ENCODE measurements around the gene PKNOX1. TPM values are rescaled to one million over a fixed set of nuclear protein-coding genes. Genes with fewer than 3 reads are reported as not detected.
"Not testable (repeated sequence)": the region's sequence is repeated elsewhere in the genome, so short reads cannot be mapped to it uniquely, and the experiment has no call there.

Gene PKNOX1
- total RNA-seq, 1 donor from 2014 or later = 9.8 TPM

DNA sequence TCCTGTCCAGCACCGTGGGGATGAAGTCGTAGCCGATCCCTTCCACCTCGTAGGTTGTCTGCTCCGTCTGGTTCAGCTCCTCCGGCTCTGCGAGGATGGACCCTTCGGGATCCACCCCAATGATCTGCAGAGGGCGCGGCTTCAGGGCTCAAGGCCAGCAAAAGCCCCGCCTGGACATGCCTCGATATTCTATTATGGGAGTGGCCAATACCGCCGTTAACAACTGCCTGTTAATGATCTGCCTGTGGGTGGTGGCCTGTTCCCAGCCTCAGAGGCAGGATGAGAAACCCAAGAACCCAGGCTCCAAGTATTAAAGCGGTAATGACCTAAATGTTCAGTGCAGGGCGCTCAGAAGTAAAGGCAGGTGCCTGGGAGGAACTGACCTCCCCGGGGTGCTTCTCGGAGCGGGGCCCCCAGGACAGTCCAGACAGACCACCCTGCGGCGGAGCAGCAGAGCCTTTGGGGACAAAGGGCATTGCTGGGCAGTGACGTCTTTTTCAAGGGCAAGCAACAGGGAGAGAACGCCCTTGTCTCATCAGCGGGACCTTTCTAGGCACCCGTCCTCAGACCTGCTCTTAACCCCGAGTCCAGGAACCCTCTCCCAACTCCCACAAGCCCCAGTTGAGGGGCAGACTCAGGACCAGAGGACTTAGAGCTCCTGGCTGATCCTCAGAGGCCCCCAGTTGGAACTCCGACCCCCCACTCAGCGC lies 88.7 kb downstream of the PKNOX1 start:
- H3K4me3 ChIP-seq; H3K27me3 ChIP-seq; H3K9me3 ChIP-seq; H3K4me1 ChIP-seq; DNase-seq (ENCODE audit: extremely low spot score in 2 of 2); H3K27ac ChIP-seq; intact Hi-C loops (cut with DNase I); H3K36me3 ChIP-seq: not testable (repeated sequence)

DNA sequence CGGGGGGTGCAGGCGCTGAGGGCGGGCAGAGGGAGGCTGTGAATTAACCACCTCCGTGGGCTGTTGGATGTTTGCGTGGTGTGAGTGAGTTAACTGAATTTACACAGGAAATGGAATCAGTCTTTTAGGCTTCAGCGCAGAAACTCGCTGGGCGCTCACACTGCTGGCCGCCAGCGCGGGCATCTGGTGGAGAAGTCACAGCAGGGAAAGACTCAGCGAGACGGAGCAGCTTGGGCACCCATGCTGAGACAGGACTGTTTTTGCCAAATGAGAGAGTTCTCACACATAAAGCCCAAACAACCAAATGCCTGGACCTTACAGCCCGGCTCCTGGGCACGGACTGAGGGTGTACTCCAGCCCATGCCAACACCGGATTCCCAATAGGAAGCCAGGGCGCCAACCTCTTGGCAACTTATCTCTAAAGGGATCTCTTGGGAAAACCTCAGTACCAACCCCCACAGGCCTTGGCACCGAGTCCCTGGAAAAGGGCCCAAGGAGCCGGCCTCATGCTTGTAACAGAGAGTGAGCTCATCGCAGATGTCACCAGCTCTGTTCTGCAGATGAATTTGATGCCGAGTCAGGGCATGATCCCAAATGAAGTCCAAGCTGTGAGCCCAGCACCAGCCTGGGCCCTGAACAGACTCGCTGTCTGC lies 90.0 kb downstream of the PKNOX1 start:
- H3K36me3 ChIP-seq; DNase-seq (ENCODE audit: extremely low spot score in 2 of 2); H3K4me1 ChIP-seq; intact Hi-C loops (cut with DNase I); H3K27ac ChIP-seq; H3K4me3 ChIP-seq; H3K27me3 ChIP-seq; H3K9me3 ChIP-seq: not testable (repeated sequence)

DNA sequence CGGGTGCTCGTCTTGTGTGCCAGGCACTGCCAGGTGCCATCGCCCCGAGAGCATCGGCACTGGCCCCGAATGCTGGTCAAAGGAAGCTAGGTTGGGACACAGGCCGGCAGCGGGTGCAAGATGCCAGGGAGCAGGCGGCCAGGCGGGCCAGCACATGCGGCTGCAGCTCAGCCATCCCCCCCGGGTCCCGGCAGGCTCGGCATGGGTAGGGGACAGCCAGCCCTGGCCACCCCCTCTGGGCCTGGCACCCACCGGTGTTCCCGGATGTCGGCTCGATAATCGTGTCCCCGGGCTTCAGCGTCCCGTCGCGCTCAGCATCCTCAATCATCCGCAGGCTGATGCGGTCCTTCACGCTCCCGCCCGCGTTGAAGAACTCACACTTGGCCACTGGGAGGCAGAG lies 91.6 kb downstream of the PKNOX1 start:
- intact Hi-C loops (cut with DNase I); H3K9me3 ChIP-seq; DNase-seq (ENCODE audit: extremely low spot score in 2 of 2); H3K4me3 ChIP-seq; H3K4me1 ChIP-seq; H3K27me3 ChIP-seq; H3K36me3 ChIP-seq; H3K27ac ChIP-seq: not testable (repeated sequence)

DNA sequence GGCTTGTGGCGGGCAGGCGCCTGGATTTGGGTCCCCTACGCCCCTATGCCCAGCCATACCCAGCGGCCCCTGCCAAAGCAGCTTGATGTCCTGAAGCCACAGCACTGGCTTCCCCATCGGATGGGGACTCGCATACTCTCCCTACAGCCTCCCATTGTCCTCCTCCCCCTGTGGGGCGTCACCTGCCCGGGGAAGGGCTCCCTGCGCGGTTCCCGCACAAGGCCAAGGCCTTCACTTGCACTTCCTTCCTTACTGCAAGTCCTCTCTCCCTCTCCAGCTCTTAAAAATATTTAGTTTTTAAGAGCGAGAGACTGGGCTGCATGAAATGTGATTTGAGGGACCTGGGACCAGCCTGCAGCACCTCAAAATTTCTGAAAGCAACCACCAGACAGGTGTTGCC lies 92.3 kb downstream of the PKNOX1 start:
- H3K4me1 ChIP-seq; H3K4me3 ChIP-seq; H3K27me3 ChIP-seq; DNase-seq (ENCODE audit: extremely low spot score in 2 of 2); H3K27ac ChIP-seq; intact Hi-C loops (cut with DNase I); H3K36me3 ChIP-seq; H3K9me3 ChIP-seq: not testable (repeated sequence)

DNA sequence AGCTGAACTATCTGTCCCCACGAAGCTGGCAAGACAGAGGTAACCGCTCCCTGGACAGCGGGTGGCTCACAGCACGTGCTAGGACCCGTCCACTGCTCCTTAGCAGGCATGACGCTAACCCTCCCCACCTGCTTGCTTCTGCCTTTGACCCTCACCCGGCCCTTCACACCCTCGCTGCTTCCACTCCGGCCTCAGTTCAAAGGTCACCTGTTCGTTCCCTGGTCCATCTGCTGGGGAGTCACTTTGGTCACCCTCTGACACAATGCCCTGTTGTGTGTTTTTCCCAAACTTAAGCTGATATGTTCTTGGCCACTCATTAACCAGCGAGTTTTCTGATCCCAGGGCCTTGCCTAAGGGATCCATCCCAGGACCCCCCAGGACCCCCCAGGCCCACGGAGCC lies 93.7 kb downstream of the PKNOX1 start:
- DNase-seq (ENCODE audit: extremely low spot score in 2 of 2); intact Hi-C loops (cut with DNase I); H3K27ac ChIP-seq; H3K9me3 ChIP-seq; H3K27me3 ChIP-seq; H3K36me3 ChIP-seq; H3K4me3 ChIP-seq; H3K4me1 ChIP-seq: not testable (repeated sequence)

DNA sequence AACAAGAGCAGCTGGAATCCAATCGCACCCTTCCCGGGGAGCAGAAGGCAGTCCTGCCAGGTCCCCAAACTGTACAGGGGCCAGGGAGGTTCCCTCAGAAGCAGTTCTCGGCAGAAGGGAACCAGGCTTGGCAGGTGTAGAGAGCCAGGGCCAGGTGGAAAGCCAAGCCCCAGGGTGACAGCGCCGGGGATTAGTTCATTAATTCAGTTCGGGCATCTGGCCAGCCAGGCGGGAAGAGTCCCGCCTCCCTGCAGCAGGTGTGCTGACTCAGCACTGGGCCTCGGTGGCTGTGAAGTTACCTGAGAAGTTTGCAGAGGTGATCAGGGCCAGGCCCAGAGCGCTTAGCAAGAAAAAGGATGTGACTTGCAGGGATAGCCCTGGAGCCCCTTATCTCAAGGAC lies 95.3 kb downstream of the PKNOX1 start:
- H3K9me3 ChIP-seq; H3K4me3 ChIP-seq; H3K36me3 ChIP-seq; H3K4me1 ChIP-seq; H3K27ac ChIP-seq; intact Hi-C loops (cut with DNase I); DNase-seq (ENCODE audit: extremely low spot score in 2 of 2); H3K27me3 ChIP-seq: not testable (repeated sequence)

DNA sequence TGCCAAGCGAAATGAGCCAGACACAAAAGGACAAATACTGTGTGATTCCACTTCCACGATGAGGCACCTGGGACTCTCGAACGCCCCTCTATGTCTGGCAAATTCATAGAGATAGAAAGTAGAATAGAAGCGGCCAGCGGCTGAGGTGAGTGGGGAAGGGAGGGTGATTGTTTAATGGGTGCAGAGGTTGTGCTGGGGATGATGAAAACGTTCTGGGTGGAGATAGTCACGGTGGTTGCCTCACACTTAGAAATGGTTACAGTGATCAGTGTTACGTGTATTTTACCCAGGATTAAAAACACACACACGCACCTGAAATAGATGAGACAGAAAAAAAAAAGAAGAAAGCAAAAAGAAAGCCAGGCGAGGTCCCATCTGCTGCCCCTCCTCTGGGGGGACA lies 98.4 kb downstream of the PKNOX1 start:
- H3K27ac ChIP-seq; H3K4me1 ChIP-seq; DNase-seq (ENCODE audit: extremely low spot score in 2 of 2); H3K36me3 ChIP-seq; H3K9me3 ChIP-seq; H3K27me3 ChIP-seq; H3K4me3 ChIP-seq; intact Hi-C loops (cut with DNase I): not testable (repeated sequence)

DNA sequence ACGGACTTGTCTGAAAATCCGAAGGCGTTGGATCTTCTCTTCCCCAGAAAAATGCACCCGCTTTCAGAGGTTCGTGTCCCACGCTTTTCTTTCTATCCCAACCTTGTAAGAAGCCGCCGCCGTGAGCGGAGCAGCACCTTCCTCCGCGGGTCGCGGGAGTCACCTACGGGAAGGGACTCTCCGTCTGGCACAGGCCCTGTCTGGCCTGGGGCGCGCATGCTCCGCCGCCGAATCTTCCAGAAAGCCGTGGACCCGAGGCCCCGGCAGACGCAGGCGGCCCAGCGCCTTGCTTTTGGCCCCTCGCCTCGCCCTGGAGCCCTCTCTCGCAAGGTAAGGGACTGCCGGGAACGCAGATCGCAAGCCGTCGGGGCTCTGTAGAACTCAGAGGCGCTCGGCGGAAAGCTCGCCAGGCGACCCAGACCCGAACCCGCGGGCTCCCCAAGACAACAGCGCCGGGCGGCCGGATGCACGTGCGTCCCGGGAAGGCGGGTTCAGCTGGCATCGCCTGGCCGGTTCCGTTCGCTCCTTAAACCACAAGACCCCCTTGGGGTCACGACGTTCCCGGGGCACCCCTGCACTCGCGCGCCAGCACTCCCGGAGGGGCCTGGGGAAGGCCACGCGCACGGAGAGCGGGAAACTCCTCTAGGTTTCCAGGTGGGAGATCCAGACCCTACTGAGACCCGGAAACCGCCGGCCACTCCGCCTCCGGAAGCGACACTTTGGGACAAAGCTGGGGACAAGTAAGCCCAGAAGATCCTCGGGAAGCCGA lies 100.2 kb downstream of the PKNOX1 start:
- H3K27me3 ChIP-seq; intact Hi-C loops (cut with DNase I); H3K4me3 ChIP-seq; H3K9me3 ChIP-seq; H3K36me3 ChIP-seq; DNase-seq (ENCODE audit: extremely low spot score in 2 of 2); H3K4me1 ChIP-seq; H3K27ac ChIP-seq: not testable (repeated sequence)

DNA sequence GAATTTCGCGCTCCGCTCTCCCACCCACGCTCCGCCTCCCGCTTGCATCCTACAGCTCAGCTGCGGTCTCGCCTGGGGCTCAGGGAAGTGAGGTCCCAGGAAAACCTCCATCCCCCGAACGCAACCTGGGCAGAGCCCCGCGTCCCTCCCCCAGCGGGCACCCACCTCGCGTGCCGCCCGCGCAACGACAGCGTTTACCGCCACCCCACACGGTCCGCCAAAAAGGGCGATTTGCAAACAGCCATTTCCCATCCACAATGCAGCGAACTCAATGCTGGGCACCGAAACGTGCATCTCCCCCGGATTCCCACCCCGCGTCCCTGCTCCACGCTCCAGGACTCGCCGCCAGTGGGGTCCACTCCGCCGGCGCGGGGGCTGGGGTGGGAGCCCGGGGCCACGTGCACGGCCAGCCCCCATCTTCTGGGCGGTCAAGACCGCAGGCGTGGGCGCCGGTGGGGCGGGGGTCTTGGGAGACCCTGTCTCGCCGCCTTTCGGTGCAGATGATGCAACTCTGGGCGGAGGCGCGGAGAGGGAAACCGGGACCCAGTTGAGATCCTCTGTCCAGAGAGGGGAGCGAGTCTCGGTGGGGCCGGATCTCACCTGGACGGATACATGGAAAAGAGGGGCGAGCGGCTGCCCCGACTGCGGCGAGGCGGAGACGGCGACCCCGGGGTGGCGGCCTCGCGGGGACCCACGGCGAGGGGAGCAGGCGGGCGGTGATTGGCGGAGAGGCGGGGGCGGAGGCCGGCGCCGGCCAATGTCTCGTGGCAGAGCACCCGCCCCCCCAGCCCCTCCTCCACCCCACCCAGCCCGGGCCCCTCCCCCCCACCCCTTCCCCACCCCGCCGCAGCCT lies 101.0 kb downstream of the PKNOX1 start, which contains the start of gene CBS:
CBS (minus strand) TSS at position 666 of the 853 bp plus-strand sequence. CDS start 3,642 bp downstream, outside the sequence.
- DNase-seq (ENCODE audit: extremely low spot score in 2 of 2); H3K4me3 ChIP-seq; intact Hi-C loops (cut with DNase I); H3K27me3 ChIP-seq; H3K9me3 ChIP-seq; H3K36me3 ChIP-seq; H3K27ac ChIP-seq; H3K4me1 ChIP-seq: not testable (repeated sequence)

DNA sequence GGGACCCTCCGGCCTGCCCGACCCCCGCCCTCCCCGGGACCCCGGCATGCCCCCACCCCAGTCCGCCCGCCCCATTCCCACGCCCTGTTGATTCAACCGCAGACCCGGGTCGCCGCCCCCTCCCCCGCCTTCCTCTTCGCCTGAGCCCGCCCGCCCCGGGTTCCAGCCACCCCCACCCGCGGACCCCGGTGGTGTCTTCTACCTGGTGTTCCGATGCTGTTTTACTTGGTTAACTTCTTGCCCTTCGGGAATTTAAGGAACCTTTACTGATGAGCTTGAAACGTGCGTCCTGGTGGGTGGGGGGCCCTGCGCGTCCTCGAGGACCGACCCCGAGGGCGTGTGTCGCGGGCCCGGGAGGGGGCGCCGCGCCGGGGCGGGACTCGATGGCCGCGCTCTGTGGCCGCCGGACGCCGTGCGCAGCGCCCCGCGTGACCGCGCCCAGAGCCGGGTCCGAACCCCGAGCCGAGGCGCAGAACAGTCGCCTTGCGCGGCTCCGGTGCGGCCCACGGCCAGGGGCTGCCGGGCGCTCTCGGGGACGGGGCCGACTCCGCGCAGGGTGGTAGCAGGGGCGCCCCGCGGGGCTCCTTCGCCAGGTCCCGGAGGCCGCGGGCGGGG lies 101.8 kb downstream of the PKNOX1 start:
- intact Hi-C loops (cut with DNase I) = not testable (repeated sequence)

DNA sequence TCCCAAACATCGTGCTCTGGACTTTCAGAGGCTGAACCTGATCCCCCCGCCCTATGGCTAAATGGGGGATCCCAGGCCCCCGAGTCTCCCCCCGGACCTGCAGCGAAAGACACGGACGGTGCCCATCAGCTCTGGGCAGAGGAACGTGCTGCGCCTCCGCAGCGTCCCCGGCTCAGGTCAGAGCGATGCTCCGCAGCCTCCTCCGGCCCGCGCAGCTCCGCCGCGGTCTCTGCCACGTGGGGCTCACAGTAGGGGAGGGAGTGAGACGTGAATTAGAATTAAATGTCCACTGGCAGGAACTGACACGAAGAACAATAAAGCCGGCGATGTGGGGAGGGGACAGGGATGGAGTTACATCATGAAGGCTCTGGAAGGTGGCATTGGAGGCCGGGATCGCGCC lies 102.3 kb downstream of the PKNOX1 start:
- H3K36me3 ChIP-seq; H3K27ac ChIP-seq; DNase-seq (ENCODE audit: extremely low spot score in 2 of 2); intact Hi-C loops (cut with DNase I); H3K9me3 ChIP-seq; H3K4me1 ChIP-seq; H3K4me3 ChIP-seq; H3K27me3 ChIP-seq: not testable (repeated sequence)

More for the DNA sequence above, 101.8 kb downstream of the PKNOX1 start:
- H3K4me1 ChIP-seq; H3K27me3 ChIP-seq; H3K36me3 ChIP-seq; H3K9me3 ChIP-seq; H3K27ac ChIP-seq; H3K4me3 ChIP-seq; DNase-seq (ENCODE audit: extremely low spot score in 2 of 2): not testable (repeated sequence)

DNA sequence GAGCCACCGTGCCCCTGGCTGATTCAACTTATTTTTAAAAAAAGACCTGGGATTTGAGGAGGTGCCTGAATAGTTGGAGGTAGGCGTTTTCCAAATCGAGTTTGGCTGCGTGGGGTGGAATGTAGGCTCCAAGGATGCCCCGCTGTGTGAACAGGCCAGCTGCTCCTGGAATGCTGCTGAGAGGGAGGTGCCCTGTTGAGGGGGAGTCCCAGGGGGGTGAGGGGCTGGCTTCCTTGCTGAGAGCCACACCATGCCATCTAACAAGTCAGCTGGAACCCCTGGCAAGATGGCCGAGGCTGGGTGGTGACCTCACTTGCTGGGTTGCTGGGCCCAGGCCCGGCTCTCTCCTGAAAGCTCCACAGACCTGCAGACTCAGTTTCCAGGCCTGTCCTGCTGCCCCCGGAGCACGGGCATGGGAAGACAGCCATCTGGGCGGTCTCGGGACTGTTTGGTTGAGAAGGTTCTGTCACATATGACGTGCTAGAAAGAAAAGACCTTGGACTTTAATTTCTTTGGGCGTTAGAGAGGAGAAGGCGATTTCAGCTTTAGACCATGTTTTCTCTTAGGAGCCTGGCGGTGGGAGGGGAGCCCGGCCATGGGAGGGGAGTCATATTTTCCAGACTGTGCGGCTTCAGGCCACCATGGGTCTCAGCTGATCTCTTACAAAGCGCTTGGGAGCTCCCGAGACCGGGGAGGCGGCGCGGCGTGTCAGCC lies 108.4 kb downstream of the PKNOX1 start:
- H3K36me3 ChIP-seq; intact Hi-C loops (cut with DNase I); H3K4me3 ChIP-seq: not testable (repeated sequence)

More for the DNA sequence above, 108.4 kb downstream of the PKNOX1 start:
- not testable (repeated sequence) for DNase-seq (ENCODE audit: extremely low spot score in 2 of 2); H3K27ac ChIP-seq; H3K27me3 ChIP-seq; H3K4me1 ChIP-seq; H3K9me3 ChIP-seq

Measured in vagina (tissue), 2 donors.